Posterior cingulate gyrus (tissue), 11 donors: ENCODE data around the gene BAIAP2L1.

Source experiments
- DNase-seq, 10 donors: peaks; one replicate each; pipeline versions ENCODE4 v3.0.0 to v3.0.0-alpha.2; 2020 to 2021; ENCODE audit warnings: mixed read lengths in 3 of 10
- intact Hi-C: fragments of 100-400 bp; cut with DNase I; formaldehyde crosslinking; loops from one replicate; pipeline ENCODE4 v1.15.1; 2023

The BAIAP2L1 gene

GRCh38 chr7:98250789-98251188 is 150.1 kb downstream of the BAIAP2L1 start:
- no peak for DNase-seq

GRCh38 chr7:98249106-98249505 is 151.8 kb downstream of the BAIAP2L1 start:
- DNase-seq: no peak
- intact Hi-C loops: no loop called here

More at GRCh38 chr7:98250789-98251188, 150.1 kb downstream of the BAIAP2L1 start:
- intact Hi-C loops: no loop called here

GRCh38 chr7:98248156-98248555 is 152.7 kb downstream of the BAIAP2L1 start:
- intact Hi-C loops: no loop called here
- DNase-seq: no peak

- intact Hi-C loops: loop anchor here (5.0 kb wide), 1 partner anchor 223 kb away; no protein-coding TSS in a partner anchor
- no peak for DNase-seq
Observed at GRCh38 chr7:98244871-98245270, 156.0 kb downstream of the BAIAP2L1 start.

GRCh38 chr7:98242934-98243333 is 158.0 kb downstream of the BAIAP2L1 start:
- DNase-seq: no peak
- intact Hi-C loops: loop anchor here (5.0 kb wide), 1 partner anchor 221 kb away; no protein-coding TSS in a partner anchor

GRCh38 chr7:98242342-98242741 is 158.5 kb downstream of the BAIAP2L1 start:
- no peak for DNase-seq
- intact Hi-C loops: loop anchor here (5.0 kb wide), 1 partner anchor 220 kb away; no protein-coding TSS in a partner anchor

- peak in 1 of 10 donors; percentile 51 for DNase-seq
- intact Hi-C loops: loop anchor here (5.0 kb wide), 1 partner anchor 219 kb away; no protein-coding TSS in a partner anchor
Observed at GRCh38 chr7:98241674-98242241, 159.1 kb downstream of the BAIAP2L1 start.
